Measurements from ENCODE around the gene UFSP1.

GRCh38 chr7:100895956-100896731 lies 6.6 kb upstream of the UFSP1 start:
- TF ChIP-seq CTCF (IDR thresholded peaks at IDR 0.05; ENCODE audit: low read length): no peak
- peak; percentile 93 for TF ChIP-seq EZH2 (optimal IDR thresholded peaks at IDR 0.05; ENCODE audit: low read depth, low read length)
